GM18517 (cell line): ENCODE results near the gene PRR7.
A peak's percentile ranks its signal among the peaks of the same experiment; 100 is the strongest.

Source experiments
- ATAC-seq: cut with Tn5 transposase; IDR thresholded peaks from one replicate; pipeline ENCODE4 v1.9.1; 2021; ENCODE audit warnings: mild to moderate bottlenecking, moderate library complexity; ENCODE audit not compliant: unreplicated experiment

PRR7 gene

GRCh38 chr5:177423671-177424070 lies 22.9 kb upstream of the PRR7 start:
- ATAC-seq: no peak

GRCh38 chr5:177425196-177425800 lies 21.3 kb upstream of the PRR7 start:
- no peak for ATAC-seq

GRCh38 chr5:177425801-177426565 lies 20.6 kb upstream of the PRR7 start:
- peak; percentile 79 for ATAC-seq

GRCh38 chr5:177426566-177427210 lies 19.9 kb upstream of the PRR7 start, which contains the start of gene GRK6:
TSS of gene GRK6 (plus strand) at chr5:177426676. CDS start at chr5:177426846, 170 bp downstream.
- ATAC-seq: peak; percentile 1

- ATAC-seq: no peak
These were observed 19.3 kb upstream of the PRR7 start for GRCh38 chr5:177427211-177427822.

- no peak for ATAC-seq
These were observed 18.6 kb upstream of the PRR7 start for GRCh38 chr5:177427919-177428573.

- ATAC-seq: no peak
These were observed 17.9 kb upstream of the PRR7 start for GRCh38 chr5:177428574-177429217.

GRCh38 chr5:177429248-177430040 lies 17.2 kb upstream of the PRR7 start:
- no peak for ATAC-seq

- no peak for ATAC-seq
These were observed 16.3 kb upstream of the PRR7 start for GRCh38 chr5:177430140-177430951.

- ATAC-seq: no peak
These were observed 15.7 kb upstream of the PRR7 start for GRCh38 chr5:177430972-177431316.

GRCh38 chr5:177431317-177432142 lies 15.1 kb upstream of the PRR7 start:
- peak; percentile 44 for ATAC-seq

GRCh38 chr5:177432143-177432838 lies 14.3 kb upstream of the PRR7 start:
- ATAC-seq: no peak

- ATAC-seq: no peak
These were observed 13.6 kb upstream of the PRR7 start for GRCh38 chr5:177432839-177433657.

GRCh38 chr5:177433658-177434217 lies 12.9 kb upstream of the PRR7 start:
- no peak for ATAC-seq

GRCh38 chr5:177434437-177434836 lies 12.2 kb upstream of the PRR7 start:
- ATAC-seq: no peak
